ENCODE results near the gene TBC1D8. TPM values are rescaled to one million over a fixed set of nuclear protein-coding genes. Genes with fewer than 3 reads are reported as not detected.

TBC1D8 gene
- total RNA-seq, 2 experiments from 2014 or later, result 1.0 to 1.8 TPM

DNA sequence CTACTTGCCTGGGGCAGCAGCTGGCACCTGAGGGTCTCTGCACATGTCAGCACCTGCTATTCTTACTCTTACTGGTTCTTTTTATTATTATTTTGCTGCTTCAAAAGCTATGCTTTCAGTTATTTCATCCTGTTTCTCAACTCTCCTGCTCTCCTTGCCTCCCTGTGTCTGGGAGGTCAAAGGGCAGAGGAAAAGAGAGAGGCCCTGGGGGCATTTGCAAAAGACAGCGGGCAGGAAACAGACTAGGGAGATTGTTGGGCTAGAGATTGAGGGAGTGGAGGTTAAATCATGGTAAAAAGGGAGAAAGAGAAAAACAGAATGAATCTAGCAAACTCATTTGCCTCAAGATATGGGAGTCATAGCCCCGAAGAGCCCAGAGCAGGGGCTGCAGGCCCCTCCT lies 170.2 kb downstream of the TBC1D8 start:
- Mint-ChIP-seq H3K36me3 (ENCODE audit: low read depth) (peaks cover 4% of the 10 kb centered on the region), H3K4me1 (ENCODE audit: low read depth) (no peaks in the 10 kb centered on the region), H3K27me3 (no peaks in the 10 kb centered on the region), H3K27ac (no peak overlapping the region), H3K9me3 (no peaks in the 10 kb centered on the region), H3K4me3 (no peak overlapping the region)
- no peak overlapping the region for H3K27ac ChIP-seq (ENCODE audit: low read depth in 1 of 2, low read length in 2 of 2)
- ChIA-PET POLR2A (no interaction called here), CTCF (no interaction called here)
- DNase-seq, result no peak
- TF ChIP-seq, protein P1, sequence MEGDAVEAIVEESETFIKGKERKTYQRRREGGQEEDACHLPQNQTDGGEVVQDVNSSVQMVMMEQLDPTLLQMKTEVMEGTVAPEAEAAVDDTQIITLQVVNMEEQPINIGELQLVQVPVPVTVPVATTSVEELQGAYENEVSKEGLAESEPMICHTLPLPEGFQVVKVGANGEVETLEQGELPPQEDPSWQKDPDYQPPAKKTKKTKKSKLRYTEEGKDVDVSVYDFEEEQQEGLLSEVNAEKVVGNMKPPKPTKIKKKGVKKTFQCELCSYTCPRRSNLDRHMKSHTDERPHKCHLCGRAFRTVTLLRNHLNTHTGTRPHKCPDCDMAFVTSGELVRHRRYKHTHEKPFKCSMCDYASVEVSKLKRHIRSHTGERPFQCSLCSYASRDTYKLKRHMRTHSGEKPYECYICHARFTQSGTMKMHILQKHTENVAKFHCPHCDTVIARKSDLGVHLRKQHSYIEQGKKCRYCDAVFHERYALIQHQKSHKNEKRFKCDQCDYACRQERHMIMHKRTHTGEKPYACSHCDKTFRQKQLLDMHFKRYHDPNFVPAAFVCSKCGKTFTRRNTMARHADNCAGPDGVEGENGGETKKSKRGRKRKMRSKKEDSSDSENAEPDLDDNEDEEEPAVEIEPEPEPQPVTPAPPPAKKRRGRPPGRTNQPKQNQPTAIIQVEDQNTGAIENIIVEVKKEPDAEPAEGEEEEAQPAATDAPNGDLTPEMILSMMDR (IDR thresholded peaks at IDR 0.05), result no peak
- intact Hi-C loops (cut with DNase I, micrococcal nuclease), result loop anchor here (5.0 to 10.0 kb wide), 3 partner anchors 166 to 719 kb away; no protein-coding TSS in a partner anchor
- H3K36me3 ChIP-seq (ENCODE audit: insufficient read depth, low read length), result no peaks in the 10 kb centered on the region
- H3K27me3 ChIP-seq (ENCODE audit: control insufficient read depth in 1 of 2, insufficient read depth in 2 of 2, low read length in 2 of 2), result no peaks in the 10 kb centered on the region
- H3K4me1 ChIP-seq (ENCODE audit: insufficient read depth, low read length), result no peaks in the 10 kb centered on the region
- no peak overlapping the region for H3K4me3 ChIP-seq (ENCODE audit: low read length)
- no peaks in the 10 kb centered on the region for H3K9me3 ChIP-seq (ENCODE audit: control insufficient read depth in 1 of 2, insufficient read depth in 1 of 2, low read length in 2 of 2)
- no peak for ATAC-seq (ENCODE audit: poor library complexity)

GRCh38 chr2:100980046-100980445 lies 171.1 kb downstream of the TBC1D8 start:
- CTCF ChIA-PET, result no interaction called here

GRCh38 chr2:100978582-100979191 lies 172.5 kb downstream of the TBC1D8 start:
- no peaks in the 10 kb centered on the region for H3K9me3 ChIP-seq (ENCODE audit: control insufficient read depth in 1 of 2, insufficient read depth in 1 of 2, low read length in 2 of 2)
- DNase-seq (no peak), ATAC-seq (ENCODE audit: poor library complexity) (no peak)
- no peak overlapping the region for H3K27ac ChIP-seq (ENCODE audit: low read depth in 1 of 2, low read length in 2 of 2)
- Mint-ChIP-seq H3K9me3 (no peaks in the 10 kb centered on the region), H3K4me3 (no peak overlapping the region), H3K36me3 (ENCODE audit: low read depth) (peaks cover 4% of the 10 kb centered on the region), H3K4me1 (ENCODE audit: low read depth) (no peaks in the 10 kb centered on the region), H3K27me3 (no peaks in the 10 kb centered on the region), H3K27ac (no peak overlapping the region)
- H3K4me3 ChIP-seq (ENCODE audit: low read length), result no peak overlapping the region
- H3K4me1 ChIP-seq (ENCODE audit: insufficient read depth, low read length), result no peaks in the 10 kb centered on the region
- TF ChIP-seq, protein P1 (IDR thresholded peaks at IDR 0.05), result no peak
- no peaks in the 10 kb centered on the region for H3K27me3 ChIP-seq (ENCODE audit: control insufficient read depth in 1 of 2, insufficient read depth in 2 of 2, low read length in 2 of 2)
- H3K36me3 ChIP-seq (ENCODE audit: insufficient read depth, low read length), result no peaks in the 10 kb centered on the region
- intact Hi-C loops (cut with DNase I, micrococcal nuclease), result no loop called here
- ChIA-PET POLR2A (interaction anchor here (0.6 kb wide), 1 partner anchor 225 kb away, joined by 3 read pairs; no protein-coding TSS in a partner anchor), CTCF (interaction anchor here (1.0 kb wide), 1 partner anchor 368 kb away, joined by 3 read pairs; no protein-coding TSS in a partner anchor)

More at GRCh38 chr2:100980046-100980445, 171.1 kb downstream of the TBC1D8 start:
- H3K27me3 ChIP-seq (ENCODE audit: control insufficient read depth in 1 of 2, insufficient read depth in 2 of 2, low read length in 2 of 2), result no peaks in the 10 kb centered on the region
- no peaks in the 10 kb centered on the region for H3K4me1 ChIP-seq (ENCODE audit: insufficient read depth, low read length)
- H3K4me3 Mint-ChIP-seq, result no peak overlapping the region
- intact Hi-C loops (cut with DNase I, micrococcal nuclease), result loop anchor here (5.0 to 10.0 kb wide), 3 partner anchors 165 to 718 kb away; no protein-coding TSS in a partner anchor
- no peaks in the 10 kb centered on the region for H3K4me1 Mint-ChIP-seq (ENCODE audit: low read depth)
- no peaks in the 10 kb centered on the region for H3K9me3 Mint-ChIP-seq
- H3K27ac ChIP-seq (ENCODE audit: low read depth in 1 of 2, low read length in 2 of 2), result no peak overlapping the region
- POLR2A ChIA-PET, result interaction anchor here (0.6 kb wide), 1 partner anchor 1096 kb away, joined by 3 read pairs; no protein-coding TSS in a partner anchor
- no peaks in the 10 kb centered on the region for H3K27me3 Mint-ChIP-seq
- no peak overlapping the region for H3K4me3 ChIP-seq (ENCODE audit: low read length)
- H3K27ac Mint-ChIP-seq, result no peak overlapping the region
- no peaks in the 10 kb centered on the region for H3K9me3 ChIP-seq (ENCODE audit: control insufficient read depth in 1 of 2, insufficient read depth in 1 of 2, low read length in 2 of 2)
- H3K36me3 Mint-ChIP-seq (ENCODE audit: low read depth), result peaks cover 4% of the 10 kb centered on the region
- ATAC-seq (ENCODE audit: poor library complexity) (no peak), DNase-seq (no peak)
- H3K36me3 ChIP-seq (ENCODE audit: insufficient read depth, low read length), result no peaks in the 10 kb centered on the region
- TF ChIP-seq, protein P1 (IDR thresholded peaks at IDR 0.05), result no peak
